Mammary epithelial cell (primary cell): ENCODE measurements around the gene GNAL.

Source experiments
- EZH2 ChIP-seq: IDR thresholded peaks from 2 replicates; pipeline ENCODE4 v1.6.1; 2012; ENCODE audit warnings: low read length, inconsistent platforms, borderline replicate concordance
- TF ChIP-seq, protein P1 (sequence below), 2 donors: IDR thresholded peaks in 1 of 2; conservative IDR thresholded peaks in 1 of 2; 2 replicates each; pipeline ENCODE4 v1.5.1; 2011 to 2012; ENCODE audit warnings: inconsistent platforms in 2 of 2, low read length in 2 of 2, mild to moderate bottlenecking in 2 of 2, control low read depth in 1 of 2, low read depth in 1 of 2; ENCODE audit not compliant: insufficient read depth in 1 of 2; ENCODE audit errors: extremely low read depth in 1 of 2

DNA sequence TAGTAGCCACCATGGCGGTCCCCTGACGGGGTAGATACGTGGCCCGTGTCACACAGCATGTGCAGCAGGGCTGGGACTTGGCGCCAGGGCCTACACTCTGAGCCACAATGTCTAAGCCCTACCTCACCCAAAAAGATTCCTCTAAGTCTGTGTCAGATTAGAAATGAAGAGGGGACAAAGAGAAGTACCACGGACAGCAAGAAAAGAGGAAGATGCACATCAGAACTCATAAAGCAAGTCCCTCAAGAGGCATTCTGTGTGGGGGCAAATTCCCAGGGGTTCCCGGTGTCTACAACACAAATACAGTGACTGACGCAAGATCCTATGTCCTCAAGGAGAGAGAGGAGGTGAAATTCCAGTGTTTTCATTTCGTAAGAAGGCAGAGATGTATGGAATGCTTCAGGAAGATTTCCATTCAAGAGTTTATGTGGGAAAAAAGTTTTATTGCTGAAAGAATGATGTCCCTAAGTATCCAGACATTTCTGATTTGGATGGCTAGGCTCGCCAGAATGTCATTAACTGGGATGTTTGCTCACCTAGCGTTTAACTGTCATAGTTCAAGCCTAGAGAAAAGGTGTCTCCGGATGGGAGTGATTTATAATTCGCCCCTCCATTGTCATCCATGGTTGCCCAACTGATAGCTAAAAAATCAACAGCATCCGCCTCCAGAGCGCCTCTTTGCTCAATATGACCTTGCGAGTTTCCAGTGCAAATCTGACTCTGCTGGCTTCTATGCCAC is 86.5 kb downstream of the GNAL start:
- TF ChIP-seq, protein P1, sequence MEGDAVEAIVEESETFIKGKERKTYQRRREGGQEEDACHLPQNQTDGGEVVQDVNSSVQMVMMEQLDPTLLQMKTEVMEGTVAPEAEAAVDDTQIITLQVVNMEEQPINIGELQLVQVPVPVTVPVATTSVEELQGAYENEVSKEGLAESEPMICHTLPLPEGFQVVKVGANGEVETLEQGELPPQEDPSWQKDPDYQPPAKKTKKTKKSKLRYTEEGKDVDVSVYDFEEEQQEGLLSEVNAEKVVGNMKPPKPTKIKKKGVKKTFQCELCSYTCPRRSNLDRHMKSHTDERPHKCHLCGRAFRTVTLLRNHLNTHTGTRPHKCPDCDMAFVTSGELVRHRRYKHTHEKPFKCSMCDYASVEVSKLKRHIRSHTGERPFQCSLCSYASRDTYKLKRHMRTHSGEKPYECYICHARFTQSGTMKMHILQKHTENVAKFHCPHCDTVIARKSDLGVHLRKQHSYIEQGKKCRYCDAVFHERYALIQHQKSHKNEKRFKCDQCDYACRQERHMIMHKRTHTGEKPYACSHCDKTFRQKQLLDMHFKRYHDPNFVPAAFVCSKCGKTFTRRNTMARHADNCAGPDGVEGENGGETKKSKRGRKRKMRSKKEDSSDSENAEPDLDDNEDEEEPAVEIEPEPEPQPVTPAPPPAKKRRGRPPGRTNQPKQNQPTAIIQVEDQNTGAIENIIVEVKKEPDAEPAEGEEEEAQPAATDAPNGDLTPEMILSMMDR (conservative IDR thresholded peaks at IDR 0.05 in 1 of 2, IDR thresholded peaks at IDR 0.05 in 1 of 2; ENCODE audit: extremely low read depth in 1 of 2, insufficient read depth in 1 of 2, low read depth in 1 of 2, low read length in 2 of 2) = no peak
- no peak for TF ChIP-seq EZH2
